GM19467 (cell line): ENCODE measurements around the gene FYN.
A peak's percentile ranks its signal among the peaks of the same experiment; 100 is the strongest.

Source experiments
- ATAC-seq: cut with Tn5 transposase; IDR thresholded peaks from one replicate; pipeline ENCODE4 v1.9.1; 2021; ENCODE audit warnings: mild to moderate bottlenecking, moderate library complexity; ENCODE audit not compliant: unreplicated experiment

Gene FYN

GRCh38 chr6:111734068-111735061, 138.9 kb downstream of the FYN start:
- ATAC-seq = no peak

GRCh38 chr6:111732390-111732789, 140.9 kb downstream of the FYN start:
- no peak for ATAC-seq

GRCh38 chr6:111731456-111732195, 141.6 kb downstream of the FYN start:
- no peak for ATAC-seq

GRCh38 chr6:111730864-111731263, 142.4 kb downstream of the FYN start:
- no peak for ATAC-seq

GRCh38 chr6:111727802-111728201, 145.4 kb downstream of the FYN start:
- ATAC-seq = no peak

GRCh38 chr6:111727041-111727440, 146.2 kb downstream of the FYN start:
- no peak for ATAC-seq

DNA sequence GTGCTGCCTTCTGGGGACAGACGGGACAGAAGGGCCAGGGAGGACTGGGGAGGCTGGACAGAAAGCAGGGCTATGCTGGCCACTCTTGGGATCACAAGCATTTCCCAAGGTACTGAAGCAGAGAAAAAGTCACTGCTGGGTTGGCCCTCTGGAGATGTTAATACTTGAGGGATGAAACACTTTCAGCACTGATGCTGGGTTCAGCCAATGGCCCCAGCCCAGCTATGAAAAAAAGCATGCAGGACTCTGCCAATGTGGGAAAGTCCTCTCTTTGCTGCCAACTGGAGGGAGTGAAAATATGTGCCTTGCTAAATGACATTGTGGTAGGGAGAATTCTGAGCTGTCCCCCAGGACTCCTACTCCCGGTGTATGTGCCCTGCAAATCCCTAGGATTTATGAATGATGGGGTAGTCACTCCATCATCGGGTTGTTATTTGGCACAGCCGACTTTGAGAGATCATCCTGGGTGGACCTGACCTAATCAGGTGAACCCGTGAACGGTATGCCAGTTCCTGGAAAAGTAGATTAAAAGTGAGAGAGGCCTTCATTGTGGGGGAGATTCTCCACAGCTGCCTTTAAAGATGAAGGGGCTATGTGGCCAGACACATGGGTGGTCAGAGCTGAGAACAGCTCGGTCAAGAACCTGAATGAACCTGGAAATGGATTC, 147.7 kb downstream of the FYN start:
- ATAC-seq = no peak

GRCh38 chr6:111724505-111724904, 148.7 kb downstream of the FYN start:
- ATAC-seq = peak; percentile 98

- peak; percentile 16 for ATAC-seq
Measured at GRCh38 chr6:111724039-111724438, 149.2 kb downstream of the FYN start.

- ATAC-seq = no peak
Measured at GRCh38 chr6:111723412-111723970, 149.8 kb downstream of the FYN start.

DNA sequence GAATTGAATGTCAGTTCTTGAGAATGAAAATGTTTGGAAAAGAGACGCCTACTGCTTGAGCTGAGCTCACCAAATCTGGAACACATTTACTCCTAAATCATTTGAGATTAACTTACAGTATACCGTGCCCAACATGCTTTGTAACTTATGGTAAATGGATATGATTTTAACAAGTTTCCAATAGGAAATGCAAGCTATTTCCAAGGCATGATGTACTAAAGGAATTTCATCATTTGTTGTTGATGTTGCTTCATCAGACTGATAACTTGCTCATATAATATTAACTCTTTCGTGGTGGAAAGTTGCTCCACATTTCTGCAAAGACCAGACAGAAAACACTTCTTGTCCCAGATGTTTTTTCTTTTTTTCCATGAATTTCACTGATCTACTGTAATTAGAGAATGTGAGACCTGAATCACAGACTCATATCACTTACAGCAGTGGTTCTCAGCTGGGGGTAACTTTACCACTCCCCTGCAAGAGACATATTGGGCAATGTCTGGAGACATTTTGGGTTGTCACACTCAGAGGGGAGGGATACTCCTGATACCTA, 151.0 kb downstream of the FYN start:
- ATAC-seq = no peak

DNA sequence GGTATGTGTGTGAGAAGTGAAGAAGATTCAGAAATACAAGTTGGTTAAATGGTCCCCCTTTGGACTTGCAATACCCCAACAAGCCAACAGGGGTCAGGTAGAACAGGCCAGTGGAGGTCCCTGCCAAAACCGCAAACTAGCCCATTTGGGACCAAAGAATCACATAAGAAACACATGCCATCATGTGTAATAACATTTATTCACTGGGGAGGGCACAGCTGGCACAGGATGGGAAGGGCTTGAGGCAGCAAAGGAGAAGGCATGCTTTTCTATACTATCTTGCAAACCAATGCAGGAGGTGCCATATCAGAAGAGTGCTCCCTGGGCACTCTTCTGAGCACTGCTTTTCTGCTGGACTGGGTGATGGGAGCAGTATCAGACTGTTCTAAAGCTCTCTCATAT, 151.5 kb downstream of the FYN start:
- no peak for ATAC-seq

GRCh38 chr6:111720931-111721496, 152.2 kb downstream of the FYN start:
- no peak for ATAC-seq

DNA sequence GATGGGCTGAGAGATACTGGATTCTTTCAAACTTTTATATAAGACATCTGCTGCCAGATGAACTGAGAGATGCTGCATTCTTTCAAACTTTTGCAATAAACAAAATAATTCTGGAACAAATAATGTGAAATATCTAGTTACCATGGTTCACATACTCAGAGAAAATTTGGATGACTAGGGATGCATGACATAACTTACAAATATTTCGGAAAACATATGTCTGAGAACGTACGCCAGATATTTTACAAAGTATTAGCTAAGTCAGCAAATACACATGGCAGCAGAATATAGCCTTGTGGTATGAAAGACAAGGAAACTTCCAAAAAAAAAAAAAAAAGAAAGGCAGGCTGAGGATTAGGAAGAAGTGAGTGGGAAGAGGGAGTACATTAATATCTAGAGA, 154.3 kb downstream of the FYN start:
- ATAC-seq = no peak

GRCh38 chr6:111718326-111718725, 154.9 kb downstream of the FYN start:
- no peak for ATAC-seq

GRCh38 chr6:111717621-111718020, 155.6 kb downstream of the FYN start:
- ATAC-seq = no peak

DNA sequence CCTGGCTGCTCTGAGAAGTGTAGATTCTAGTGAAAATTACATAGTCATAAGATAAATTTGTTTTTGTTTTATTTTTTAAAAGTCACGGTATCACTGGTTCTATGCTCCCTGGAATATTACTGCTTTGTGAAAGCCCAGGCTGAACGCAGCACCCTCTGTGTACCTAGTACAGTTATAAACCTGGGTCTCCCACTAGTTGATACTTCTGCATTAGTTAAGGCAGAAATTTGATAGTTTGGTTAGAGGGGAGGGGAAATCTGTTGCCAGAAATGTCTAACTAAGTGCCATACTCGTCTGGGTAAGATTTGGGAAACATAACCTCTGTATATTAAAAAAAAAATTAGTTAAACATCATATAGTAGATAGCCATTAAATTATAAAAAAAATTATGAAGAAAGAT, 156.9 kb downstream of the FYN start:
- ATAC-seq = no peak

DNA sequence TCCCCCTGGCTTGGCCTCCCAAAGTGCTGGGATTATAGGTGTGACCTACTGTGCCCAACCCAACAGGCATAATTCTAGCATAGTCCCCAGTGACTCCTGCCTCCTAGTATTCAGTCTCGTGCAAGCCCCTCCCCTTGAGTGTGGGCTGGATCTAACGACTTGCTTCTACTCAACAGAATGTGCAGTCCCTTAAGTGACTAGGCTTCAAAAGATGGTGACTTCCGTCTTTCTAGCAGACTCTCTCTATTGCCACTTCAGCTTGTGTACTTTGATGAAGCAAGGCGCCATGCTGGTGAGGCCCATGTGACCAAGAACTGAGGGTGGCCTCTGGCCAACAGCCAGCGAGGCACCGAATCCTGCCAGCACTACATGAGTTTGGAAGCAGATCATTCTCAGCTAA, 157.9 kb downstream of the FYN start:
- no peak for ATAC-seq

GRCh38 chr6:111714416-111715270, 158.6 kb downstream of the FYN start:
- no peak for ATAC-seq

- ATAC-seq = no peak
Measured at GRCh38 chr6:111713811-111714210, 159.4 kb downstream of the FYN start.
